ENCODE results near the gene METTL14.

DNA sequence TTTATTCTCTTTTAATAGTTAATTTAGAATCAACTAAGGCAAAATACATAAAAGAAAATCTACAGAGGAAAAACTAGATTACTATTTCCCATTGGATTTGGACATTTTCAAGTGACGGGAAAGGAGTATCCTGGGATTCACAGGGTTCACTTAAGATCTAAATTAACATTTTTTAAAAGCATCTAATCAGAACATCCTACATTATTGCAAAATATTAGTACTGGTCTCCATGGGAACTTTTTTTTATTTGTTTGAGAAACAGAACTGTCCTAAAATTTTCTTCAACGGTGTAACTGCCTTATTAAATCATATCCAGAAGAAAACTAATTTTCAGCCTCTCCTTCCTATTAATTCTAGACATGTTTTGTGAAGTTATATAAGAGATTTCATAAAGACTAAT lies 69.7 kb downstream of the METTL14 start:
- TF ChIP-seq, protein P1, sequence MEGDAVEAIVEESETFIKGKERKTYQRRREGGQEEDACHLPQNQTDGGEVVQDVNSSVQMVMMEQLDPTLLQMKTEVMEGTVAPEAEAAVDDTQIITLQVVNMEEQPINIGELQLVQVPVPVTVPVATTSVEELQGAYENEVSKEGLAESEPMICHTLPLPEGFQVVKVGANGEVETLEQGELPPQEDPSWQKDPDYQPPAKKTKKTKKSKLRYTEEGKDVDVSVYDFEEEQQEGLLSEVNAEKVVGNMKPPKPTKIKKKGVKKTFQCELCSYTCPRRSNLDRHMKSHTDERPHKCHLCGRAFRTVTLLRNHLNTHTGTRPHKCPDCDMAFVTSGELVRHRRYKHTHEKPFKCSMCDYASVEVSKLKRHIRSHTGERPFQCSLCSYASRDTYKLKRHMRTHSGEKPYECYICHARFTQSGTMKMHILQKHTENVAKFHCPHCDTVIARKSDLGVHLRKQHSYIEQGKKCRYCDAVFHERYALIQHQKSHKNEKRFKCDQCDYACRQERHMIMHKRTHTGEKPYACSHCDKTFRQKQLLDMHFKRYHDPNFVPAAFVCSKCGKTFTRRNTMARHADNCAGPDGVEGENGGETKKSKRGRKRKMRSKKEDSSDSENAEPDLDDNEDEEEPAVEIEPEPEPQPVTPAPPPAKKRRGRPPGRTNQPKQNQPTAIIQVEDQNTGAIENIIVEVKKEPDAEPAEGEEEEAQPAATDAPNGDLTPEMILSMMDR (IDR thresholded peaks at IDR 0.05; ENCODE audit: borderline replicate concordance, extremely low read depth, low read length, poor library complexity, severe bottlenecking), result no peak
- no peak for TF ChIP-seq EZH2 (IDR thresholded peaks at IDR 0.05; ENCODE audit: borderline replicate concordance, low read depth, low read length, severe bottlenecking)

All from DND-41 (cell line).